NB4 (cell line): ENCODE data around the gene LYAR.
A peak's percentile ranks its signal among the peaks of the same experiment; 100 is the strongest.

Experiments used
- DNase-seq: peaks from one replicate; pipeline ENCODE4 v3.0.0; 2010; ENCODE audit warnings: low read depth
- H3K4me3 ChIP-seq: one replicate; pipeline ENCODE4 v1.5.1; 2011; ENCODE audit warnings: mild to moderate bottlenecking, low read depth, low read length, moderate library complexity
- MYC ChIP-seq: IDR thresholded peaks from 2 replicates; pipeline ENCODE4 v1.6.1; 2011; ENCODE audit warnings: low read depth, low read length
- POLR2A ChIP-seq: IDR thresholded peaks from 2 replicates; pipeline ENCODE4 v1.6.1; 2011; ENCODE audit warnings: mild to moderate bottlenecking; ENCODE audit not compliant: insufficient read length; ENCODE audit errors: extremely low read depth
- TF ChIP-seq, protein P1 (sequence below): IDR thresholded peaks from 2 replicates; pipeline ENCODE4 v1.6.1; 2011; ENCODE audit warnings: low read depth, low read length
- TF ChIP-seq, protein P2 (sequence below): IDR thresholded peaks from one replicate; pipeline ENCODE4 v1.5.1; 2012; ENCODE audit warnings: low read depth, low read length

LYAR gene

DNA sequence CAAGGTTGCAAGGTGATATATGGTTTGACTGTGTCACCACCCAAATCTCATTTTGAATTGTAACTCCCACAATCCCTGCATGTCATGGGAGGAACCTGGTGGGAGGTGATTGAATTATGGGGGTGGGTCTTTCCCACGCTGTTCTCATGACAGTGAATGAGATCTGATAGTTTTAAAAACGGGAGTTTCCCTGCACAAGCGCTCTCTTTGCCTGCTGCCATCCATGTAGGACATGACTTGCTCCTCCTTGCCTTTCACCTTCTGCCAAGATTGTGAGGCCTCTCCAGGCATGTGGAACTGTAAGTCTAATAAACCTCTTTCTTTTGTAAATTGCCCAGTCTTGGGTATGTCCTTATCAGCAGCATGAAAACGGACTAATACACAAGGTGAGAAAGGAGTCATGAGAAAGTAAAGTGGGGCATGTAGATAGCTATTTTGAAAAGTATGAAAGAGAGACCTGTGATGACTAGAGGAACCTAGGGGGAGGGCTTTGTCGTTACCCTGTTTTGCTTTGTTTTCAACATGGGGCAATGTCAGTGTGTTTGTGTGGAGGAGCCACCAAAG, 6.4 kb upstream of the LYAR start:
- TF ChIP-seq, protein P1, sequence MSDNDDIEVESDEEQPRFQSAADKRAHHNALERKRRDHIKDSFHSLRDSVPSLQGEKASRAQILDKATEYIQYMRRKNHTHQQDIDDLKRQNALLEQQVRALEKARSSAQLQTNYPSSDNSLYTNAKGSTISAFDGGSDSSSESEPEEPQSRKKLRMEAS = no peak
- TF ChIP-seq POLR2A (no peak), MYC (no peak)
- TF ChIP-seq, protein P2, sequence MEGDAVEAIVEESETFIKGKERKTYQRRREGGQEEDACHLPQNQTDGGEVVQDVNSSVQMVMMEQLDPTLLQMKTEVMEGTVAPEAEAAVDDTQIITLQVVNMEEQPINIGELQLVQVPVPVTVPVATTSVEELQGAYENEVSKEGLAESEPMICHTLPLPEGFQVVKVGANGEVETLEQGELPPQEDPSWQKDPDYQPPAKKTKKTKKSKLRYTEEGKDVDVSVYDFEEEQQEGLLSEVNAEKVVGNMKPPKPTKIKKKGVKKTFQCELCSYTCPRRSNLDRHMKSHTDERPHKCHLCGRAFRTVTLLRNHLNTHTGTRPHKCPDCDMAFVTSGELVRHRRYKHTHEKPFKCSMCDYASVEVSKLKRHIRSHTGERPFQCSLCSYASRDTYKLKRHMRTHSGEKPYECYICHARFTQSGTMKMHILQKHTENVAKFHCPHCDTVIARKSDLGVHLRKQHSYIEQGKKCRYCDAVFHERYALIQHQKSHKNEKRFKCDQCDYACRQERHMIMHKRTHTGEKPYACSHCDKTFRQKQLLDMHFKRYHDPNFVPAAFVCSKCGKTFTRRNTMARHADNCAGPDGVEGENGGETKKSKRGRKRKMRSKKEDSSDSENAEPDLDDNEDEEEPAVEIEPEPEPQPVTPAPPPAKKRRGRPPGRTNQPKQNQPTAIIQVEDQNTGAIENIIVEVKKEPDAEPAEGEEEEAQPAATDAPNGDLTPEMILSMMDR = no peak
- DNase-seq = no peak
- H3K4me3 ChIP-seq = no peak overlapping the region

DNA sequence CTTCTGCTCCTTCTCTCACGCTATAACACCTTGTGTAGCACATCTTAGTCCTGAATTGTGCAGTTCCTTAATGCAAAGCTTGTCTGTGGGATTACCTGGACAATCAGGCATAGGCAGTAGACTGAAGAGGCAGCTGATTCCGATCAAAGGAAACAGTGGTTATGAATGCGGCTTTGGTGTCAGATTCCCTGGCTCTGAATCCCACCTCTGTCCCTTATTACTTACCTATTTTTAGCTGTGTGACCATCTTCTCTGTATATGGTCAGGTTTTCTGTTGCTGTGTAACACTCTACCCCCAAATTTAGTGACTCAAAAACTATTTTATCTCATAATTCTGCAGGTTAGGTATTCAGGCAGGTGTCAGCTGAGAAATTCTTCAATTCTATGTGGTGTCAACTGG, 3.3 kb upstream of the LYAR start:
- TF ChIP-seq MYC = no peak
- TF ChIP-seq POLR2A = no peak
- TF ChIP-seq, protein P1 = no peak
- TF ChIP-seq, protein P2 = no peak
- DNase-seq = no peak
- H3K4me3 ChIP-seq = no peak overlapping the region

DNA sequence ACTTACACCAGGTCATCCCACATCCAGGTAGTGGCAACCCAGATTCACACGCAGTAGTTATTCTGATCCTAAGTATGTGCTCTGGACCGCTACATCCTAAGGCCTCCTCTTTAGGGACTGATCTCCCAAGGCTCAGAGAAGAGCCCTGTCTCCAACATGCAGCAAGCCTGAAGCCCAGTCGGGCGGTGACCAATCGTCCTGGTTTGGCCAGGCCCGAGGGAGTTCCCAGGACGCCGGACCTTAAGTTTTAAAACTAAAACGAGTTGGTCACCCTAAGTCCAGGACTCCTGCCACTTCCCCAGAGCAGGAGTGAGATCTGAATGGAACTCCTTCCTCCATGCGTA, 385 bp downstream of the LYAR start:
- no peak for DNase-seq
- TF ChIP-seq POLR2A (no peak), MYC (no peak)
- TF ChIP-seq, protein P1 = no peak
- TF ChIP-seq, protein P2 = no peak
- H3K4me3 ChIP-seq = peak overlapping the region; percentile 90

DNA sequence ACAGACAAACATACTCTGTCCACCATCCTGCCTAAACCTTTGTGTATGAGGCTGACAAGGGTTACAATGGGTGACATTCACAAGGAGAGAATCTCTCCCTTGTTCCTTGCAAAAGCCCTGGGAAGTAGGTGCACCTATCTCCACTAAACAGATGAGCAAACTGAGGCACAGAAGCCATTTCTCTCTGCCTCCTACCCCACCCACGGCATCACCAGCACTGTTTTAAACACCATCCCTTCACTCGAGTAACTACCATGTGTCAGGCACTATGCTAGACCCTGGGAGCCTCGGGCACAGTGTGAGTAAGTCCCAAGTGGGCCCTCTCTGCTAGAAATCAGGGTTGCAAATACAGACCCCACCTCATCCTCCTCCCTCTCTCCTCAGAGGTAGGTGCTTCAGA, 899 bp downstream of the LYAR start:
- TF ChIP-seq POLR2A = no peak
- DNase-seq = peak; percentile 20
- peak overlapping the region; percentile 90 for H3K4me3 ChIP-seq

DNA sequence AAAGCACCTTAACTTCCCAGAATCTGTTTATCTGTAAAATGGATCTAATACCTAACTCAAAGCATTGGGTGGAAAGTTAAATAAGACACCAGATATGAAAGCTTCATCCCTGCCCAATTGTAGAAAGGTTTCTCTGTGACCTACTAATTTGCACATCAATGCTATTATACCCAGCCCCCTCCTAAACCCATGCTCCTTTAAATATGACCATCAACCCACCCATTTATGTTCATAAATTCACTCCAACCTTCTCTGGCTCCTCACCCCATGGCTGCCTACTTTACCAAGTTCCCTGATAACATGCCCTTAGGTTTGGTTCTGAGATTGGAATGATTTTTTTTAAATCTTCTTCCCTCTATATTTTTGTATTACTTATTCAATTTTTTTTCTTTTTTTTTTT, 1.9 kb downstream of the LYAR start:
- DNase-seq = no peak
- TF ChIP-seq POLR2A = no peak
- TF ChIP-seq MYC = no peak
- TF ChIP-seq, protein P2 = no peak
- TF ChIP-seq, protein P1 = no peak
- H3K4me3 ChIP-seq = peak overlapping the region; percentile 90

DNA sequence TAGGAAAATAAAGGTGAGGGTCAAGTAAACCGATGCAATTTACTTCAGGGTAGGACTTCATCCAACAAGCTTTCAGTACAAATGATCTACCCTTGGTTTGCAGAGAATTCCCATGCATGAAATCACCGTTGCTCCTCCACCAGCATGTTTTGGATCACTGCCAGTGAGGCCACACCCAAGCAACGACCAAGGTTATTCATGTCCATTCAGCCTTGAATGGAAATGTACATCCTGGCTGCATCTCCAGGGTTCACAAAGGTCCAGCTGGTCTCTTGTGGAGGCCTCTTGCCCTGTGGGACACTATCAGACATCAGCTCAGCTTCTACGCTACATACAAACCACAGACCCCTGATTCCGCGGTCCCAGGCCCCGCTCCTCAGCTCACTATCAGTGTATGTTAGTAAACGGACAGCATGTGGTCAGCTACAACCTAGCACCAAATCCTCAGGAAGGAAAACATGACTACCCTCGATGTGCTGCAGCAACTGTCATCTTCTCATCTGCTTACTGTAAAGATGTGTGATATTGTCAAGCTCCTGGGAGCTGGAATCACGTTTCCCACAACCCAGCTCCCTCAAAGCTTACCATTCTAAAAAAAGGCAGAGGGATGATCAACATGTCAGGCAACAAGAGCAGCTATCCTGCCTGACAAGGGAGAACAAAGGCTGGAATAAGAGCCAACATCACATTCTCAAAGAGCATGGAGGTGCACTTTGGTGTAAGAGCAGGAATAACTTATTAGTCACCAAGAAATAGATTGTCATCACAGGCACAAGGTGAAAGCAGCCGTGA, 4.9 kb downstream of the LYAR start:
- no peak for DNase-seq
- H3K4me3 ChIP-seq = no peak overlapping the region
- TF ChIP-seq POLR2A (no peak), MYC (no peak)
- TF ChIP-seq, protein P2 = no peak
- TF ChIP-seq, protein P1 = no peak
